Measurements from ENCODE around the gene PTK6.

- TF ChIP-seq POLR2AphosphoS5 (IDR thresholded peaks at IDR 0.05; ENCODE audit: low read depth) = no peak
- TF ChIP-seq, protein P1, sequence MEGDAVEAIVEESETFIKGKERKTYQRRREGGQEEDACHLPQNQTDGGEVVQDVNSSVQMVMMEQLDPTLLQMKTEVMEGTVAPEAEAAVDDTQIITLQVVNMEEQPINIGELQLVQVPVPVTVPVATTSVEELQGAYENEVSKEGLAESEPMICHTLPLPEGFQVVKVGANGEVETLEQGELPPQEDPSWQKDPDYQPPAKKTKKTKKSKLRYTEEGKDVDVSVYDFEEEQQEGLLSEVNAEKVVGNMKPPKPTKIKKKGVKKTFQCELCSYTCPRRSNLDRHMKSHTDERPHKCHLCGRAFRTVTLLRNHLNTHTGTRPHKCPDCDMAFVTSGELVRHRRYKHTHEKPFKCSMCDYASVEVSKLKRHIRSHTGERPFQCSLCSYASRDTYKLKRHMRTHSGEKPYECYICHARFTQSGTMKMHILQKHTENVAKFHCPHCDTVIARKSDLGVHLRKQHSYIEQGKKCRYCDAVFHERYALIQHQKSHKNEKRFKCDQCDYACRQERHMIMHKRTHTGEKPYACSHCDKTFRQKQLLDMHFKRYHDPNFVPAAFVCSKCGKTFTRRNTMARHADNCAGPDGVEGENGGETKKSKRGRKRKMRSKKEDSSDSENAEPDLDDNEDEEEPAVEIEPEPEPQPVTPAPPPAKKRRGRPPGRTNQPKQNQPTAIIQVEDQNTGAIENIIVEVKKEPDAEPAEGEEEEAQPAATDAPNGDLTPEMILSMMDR (IDR thresholded peaks at IDR 0.05; ENCODE audit: insufficient read depth, low read length) = no peak
- no peak for TF ChIP-seq REST (IDR thresholded peaks at IDR 0.05; ENCODE audit: insufficient replicate concordance, low read depth)
- no peak for TF ChIP-seq GABPA (IDR thresholded peaks at IDR 0.05; ENCODE audit: low read depth)
These were observed 32.1 kb upstream of the PTK6 start for GRCh38 chr20:63568986-63569949.
